Mucosa of stomach (tissue), 1 donor: ENCODE results near the gene FAT1.
A peak's percentile ranks its signal among the peaks of the same experiment; 100 is the strongest.
"Not testable (repeated sequence)": the region's sequence is repeated elsewhere in the genome, so short reads cannot be mapped to it uniquely, and the experiment has no call there.

Source experiments
- H3K27me3 ChIP-seq: one replicate; pipeline ENCODE4 v1.7.0; 2013; ENCODE audit warnings: mild to moderate bottlenecking, low read length; ENCODE audit not compliant: control insufficient read depth, insufficient read depth
- H3K36me3 ChIP-seq: one replicate; pipeline ENCODE4 v1.7.0; 2013; ENCODE audit warnings: low read length; ENCODE audit not compliant: control insufficient read depth, insufficient read depth
- H3K4me1 ChIP-seq: one replicate; pipeline ENCODE4 v1.7.0; 2013; ENCODE audit warnings: mild to moderate bottlenecking, low read length; ENCODE audit not compliant: control insufficient read depth, insufficient read depth
- H3K4me3 ChIP-seq: one replicate; pipeline ENCODE4 v1.7.0; 2013; ENCODE audit warnings: low read length
- H3K9ac ChIP-seq: one replicate; pipeline ENCODE4 v1.7.0; 2013; ENCODE audit warnings: mild to moderate bottlenecking, low read length, moderate library complexity
- H3K9me3 ChIP-seq: one replicate; pipeline ENCODE4 v1.7.0; 2013; ENCODE audit warnings: mild to moderate bottlenecking, low read length, moderate library complexity; ENCODE audit not compliant: control insufficient read depth
- donor health status: Pancreatic carcinoma.

Gene FAT1

DNA sequence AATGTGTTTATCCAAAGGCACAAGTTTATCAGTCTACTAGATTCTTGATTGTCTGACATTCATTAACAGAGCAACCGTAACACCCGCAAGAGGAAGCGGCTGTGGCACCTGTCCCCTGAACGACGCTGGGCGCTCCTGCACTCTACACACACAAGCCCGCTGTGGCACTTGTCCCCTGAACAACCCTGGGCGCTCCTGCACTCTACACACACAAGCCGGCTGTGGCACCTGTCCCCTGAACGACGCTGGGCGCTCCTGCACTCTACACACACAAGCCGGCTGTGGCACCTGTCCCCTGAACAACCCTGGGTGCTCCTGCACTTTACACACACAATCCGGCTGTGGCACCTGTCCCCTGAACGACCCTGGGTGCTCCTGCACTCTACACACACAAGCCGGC is 64.2 kb downstream of the FAT1 start:
- H3K9me3 ChIP-seq, H3K9ac ChIP-seq, H3K27me3 ChIP-seq, H3K4me3 ChIP-seq, H3K36me3 ChIP-seq, H3K4me1 ChIP-seq: not testable (repeated sequence)

DNA sequence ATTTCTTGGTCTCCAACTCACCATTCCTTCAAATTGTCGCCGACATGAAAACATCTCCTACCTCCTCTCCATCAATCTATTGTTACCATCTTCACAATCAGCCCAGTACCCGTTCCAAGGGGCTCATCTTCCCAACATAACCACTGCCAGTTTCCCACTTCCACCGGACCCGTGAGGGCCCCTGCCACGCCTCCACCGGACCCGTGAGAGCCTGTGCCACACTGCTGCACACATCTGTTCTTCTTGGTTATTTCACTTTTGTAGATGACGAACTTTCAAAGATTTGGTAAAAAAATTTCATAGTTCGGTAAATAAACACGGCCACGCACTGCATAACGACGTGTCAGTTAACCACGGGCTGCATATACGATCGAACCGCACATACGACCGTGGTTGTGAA is 65.0 kb downstream of the FAT1 start:
- Histone ChIP-seq H3K36me3 (peaks cover 6% of the 10 kb centered on the region), H3K9me3 (no peaks in the 10 kb centered on the region), H3K27me3 (no peaks in the 10 kb centered on the region), H3K9ac (no peak overlapping the region), H3K4me3 (no peak overlapping the region), H3K4me1 (peaks cover 11% of the 10 kb centered on the region)

DNA sequence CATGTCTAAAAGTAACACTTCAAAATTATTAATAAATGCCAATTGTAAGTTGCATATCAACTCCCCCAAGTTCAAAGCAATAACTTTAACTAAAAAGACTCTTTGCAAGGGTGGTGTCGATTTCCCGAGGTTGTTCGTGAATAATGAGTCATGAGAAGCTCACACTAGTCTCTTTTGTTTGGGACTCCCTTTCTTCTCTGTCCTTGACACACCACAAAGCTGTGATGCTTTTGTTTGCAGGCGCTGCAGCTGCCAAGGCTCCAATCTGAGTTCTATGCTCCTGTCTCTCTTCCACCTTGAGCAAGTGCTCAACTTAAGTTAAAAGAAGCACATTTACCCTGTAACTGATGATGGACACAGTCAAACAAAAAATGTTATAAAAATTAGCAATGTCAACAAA is 65.9 kb downstream of the FAT1 start:
- no peaks in the 10 kb centered on the region for H3K27me3 ChIP-seq
- no peaks in the 10 kb centered on the region for H3K9me3 ChIP-seq
- no peak overlapping the region for H3K4me3 ChIP-seq
- peaks cover 11% of the 10 kb centered on the region for H3K4me1 ChIP-seq
- H3K9ac ChIP-seq, result no peak overlapping the region
- peaks cover 6% of the 10 kb centered on the region for H3K36me3 ChIP-seq

DNA sequence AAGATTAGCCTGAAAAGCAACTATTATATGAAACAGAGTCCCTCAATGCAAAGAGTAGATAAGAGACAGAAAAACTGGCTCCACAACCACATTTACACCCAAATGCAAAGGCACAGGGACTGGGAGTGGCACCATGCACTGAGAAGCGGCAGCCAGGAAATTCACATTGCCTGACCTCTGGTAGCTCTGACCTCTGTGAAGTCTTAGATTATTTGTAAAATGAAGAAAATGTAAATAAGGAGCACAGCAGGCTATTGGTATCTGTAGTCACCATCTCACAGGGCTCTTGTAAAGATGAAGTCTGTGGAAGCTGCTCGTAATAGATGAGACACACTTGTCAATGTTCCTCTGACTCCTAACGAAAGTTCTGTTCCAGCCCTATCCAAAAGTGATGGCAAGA is 69.7 kb downstream of the FAT1 start:
- no peaks in the 10 kb centered on the region for H3K9me3 ChIP-seq
- no peaks in the 10 kb centered on the region for H3K27me3 ChIP-seq
- no peak overlapping the region for H3K9ac ChIP-seq
- peaks cover 24% of the 10 kb centered on the region for H3K4me1 ChIP-seq
- no peak overlapping the region for H3K4me3 ChIP-seq
- no peaks in the 10 kb centered on the region for H3K36me3 ChIP-seq

DNA sequence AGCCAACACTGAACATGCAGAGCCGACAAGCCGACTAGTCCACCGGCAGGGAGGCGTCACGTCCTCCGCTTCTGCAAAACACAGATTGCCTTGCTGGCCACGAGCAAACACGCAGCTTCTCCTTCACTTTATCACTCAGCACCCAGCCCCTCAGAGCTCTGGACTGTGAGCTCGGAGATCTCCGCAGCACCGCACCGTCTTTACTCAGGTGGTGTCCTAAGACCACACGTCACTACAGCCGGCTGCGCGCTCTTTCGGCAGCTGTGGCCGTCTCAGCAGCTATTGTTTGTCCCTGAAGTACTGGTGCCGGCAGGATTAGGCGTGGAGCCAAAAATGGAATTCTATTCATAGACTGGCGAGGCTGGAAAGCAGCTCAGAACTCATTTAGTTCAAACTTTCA is 72.0 kb downstream of the FAT1 start:
- no peaks in the 10 kb centered on the region for H3K36me3 ChIP-seq
- H3K27me3 ChIP-seq, result no peaks in the 10 kb centered on the region
- no peaks in the 10 kb centered on the region for H3K9me3 ChIP-seq
- no peak overlapping the region for H3K9ac ChIP-seq
- peaks cover 18% of the 10 kb centered on the region for H3K4me1 ChIP-seq
- peak overlapping the region; percentile 26 for H3K4me3 ChIP-seq

DNA sequence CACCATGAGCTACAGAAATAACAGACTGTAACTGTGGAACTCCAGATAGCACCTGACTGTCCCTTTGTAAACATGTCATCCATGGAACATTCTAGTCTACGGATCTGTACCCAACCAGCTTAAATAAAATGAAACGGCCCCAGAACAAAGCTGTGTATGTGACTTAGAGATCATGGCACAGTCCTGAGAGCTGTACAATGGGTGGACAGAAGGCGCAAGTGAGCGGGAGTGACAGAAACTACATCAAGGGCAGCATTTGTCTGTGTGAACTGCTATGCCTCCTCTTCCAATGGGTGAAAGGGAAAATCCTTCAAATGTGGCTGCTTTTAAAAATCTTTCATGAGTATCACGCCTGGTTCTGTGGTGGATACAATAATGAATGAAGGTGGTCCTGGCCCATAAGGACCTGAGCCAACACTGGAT is 72.5 kb downstream of the FAT1 start:
- H3K36me3 ChIP-seq, result no peaks in the 10 kb centered on the region
- H3K9ac ChIP-seq, result no peak overlapping the region

DNA sequence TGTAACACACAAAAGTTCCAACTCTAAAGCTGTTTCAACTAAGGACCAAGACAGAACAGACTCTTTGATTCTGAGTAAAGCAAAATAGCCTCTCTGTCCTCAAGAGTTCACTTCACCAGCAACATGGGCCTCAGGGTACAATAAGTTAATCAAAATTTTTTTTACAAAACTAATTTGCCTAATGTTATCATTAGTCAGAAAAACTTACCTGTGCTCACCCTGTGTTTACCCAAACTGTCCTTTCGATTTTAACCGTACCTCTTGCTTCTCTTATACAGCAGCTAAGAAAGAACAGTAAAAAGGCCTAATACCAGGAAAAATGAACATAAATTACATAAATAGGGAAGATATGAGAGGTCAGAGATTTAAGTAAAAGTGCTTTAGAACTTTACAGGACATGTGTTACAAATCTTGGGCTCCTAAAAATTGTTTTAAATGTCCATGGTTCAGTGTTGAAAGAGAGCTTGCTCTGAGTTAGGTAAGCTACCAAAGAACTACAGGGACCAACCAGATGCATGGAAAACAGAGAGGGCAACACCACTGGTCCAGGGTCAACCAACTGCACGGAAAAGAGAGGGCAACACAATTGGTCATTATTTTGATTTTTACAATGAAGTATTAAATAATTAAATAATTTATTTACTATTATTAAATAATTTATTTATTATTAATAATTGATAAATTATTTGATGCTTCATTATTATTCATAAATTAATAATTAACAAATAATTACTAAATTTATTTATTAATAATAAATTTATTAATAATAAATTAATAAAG is 73.1 kb downstream of the FAT1 start:
- no peaks in the 10 kb centered on the region for H3K9me3 ChIP-seq
- H3K27me3 ChIP-seq, result no peaks in the 10 kb centered on the region
- H3K9ac ChIP-seq, result no peak overlapping the region
- no peak overlapping the region for H3K4me3 ChIP-seq
- peaks cover 18% of the 10 kb centered on the region for H3K4me1 ChIP-seq
- H3K36me3 ChIP-seq, result no peaks in the 10 kb centered on the region

More for the DNA sequence above, 72.5 kb downstream of the FAT1 start:
- Histone ChIP-seq H3K27me3 (no peaks in the 10 kb centered on the region), H3K9me3 (no peaks in the 10 kb centered on the region), H3K4me1 (peaks cover 18% of the 10 kb centered on the region), H3K4me3 (peak overlapping the region; percentile 26)

DNA sequence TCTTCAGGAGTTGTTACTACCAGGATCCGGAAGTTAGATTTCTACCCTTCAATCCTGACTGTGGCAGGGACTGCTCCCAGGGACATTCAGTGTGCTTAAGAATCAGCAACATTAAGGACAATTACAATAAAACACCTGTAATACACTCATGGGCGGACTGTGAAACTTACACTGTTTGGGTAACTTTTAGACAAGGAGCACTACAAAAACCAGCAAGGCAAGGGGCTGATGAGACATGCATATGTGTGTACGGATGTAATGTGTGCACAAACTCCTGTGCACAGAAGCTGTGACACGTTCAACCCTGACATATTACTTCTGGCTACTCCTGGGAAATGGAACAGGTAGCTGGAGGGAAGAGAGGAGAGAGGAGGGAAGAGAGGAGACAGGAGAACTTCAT is 75.8 kb downstream of the FAT1 start:
- Histone ChIP-seq H3K4me3 (no peak overlapping the region), H3K4me1 (peaks cover 17% of the 10 kb centered on the region), H3K36me3 (peaks cover 4% of the 10 kb centered on the region), H3K9ac (no peak overlapping the region), H3K9me3 (no peaks in the 10 kb centered on the region), H3K27me3 (no peaks in the 10 kb centered on the region)

DNA sequence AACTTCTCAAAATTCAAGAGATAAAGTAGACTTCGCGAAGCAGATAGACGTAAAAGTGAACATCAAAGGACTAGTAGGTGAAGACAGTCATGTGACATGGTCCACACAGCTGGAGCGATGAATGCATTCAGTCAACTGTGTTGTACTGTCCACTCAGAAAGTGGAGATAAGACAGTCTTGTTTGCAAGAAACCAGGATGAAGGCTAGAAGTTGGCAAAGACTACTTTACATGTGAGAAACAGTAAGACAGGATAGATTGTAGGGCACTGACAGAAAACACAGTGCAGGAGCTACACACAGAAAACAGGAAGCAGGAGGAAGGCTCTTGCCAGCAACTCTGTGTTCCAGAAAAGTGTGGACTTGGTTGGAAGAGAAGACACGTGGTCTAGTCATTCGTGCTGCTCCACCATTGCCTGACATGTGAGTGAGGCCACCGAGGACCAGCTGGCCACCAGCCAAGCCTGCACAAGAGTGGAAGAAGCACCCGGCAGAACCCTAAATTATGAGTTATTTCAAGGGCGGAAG is 78.9 kb downstream of the FAT1 start:
- H3K4me3 ChIP-seq, result no peak overlapping the region
- no peak overlapping the region for H3K9ac ChIP-seq
- peaks cover 13% of the 10 kb centered on the region for H3K36me3 ChIP-seq
- no peaks in the 10 kb centered on the region for H3K27me3 ChIP-seq
- H3K9me3 ChIP-seq, result no peaks in the 10 kb centered on the region
- peaks cover 4% of the 10 kb centered on the region for H3K4me1 ChIP-seq

DNA sequence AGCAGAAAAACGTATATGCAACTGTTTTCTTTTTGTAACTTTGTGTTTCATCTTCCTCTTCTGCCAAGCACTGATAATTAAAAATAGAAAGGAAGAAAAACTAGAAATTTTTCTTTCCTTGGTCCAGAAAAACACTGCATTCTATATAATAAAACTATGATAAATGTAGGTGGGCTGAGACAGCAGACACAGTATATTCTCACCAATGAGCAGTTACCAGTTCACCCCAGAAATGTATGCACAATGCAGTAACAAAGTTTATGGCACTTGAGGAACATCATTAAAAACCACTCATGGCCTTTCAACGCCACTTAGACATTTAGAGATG is 79.4 kb downstream of the FAT1 start:
- Histone ChIP-seq H3K9ac (no peak overlapping the region), H3K27me3 (no peaks in the 10 kb centered on the region), H3K9me3 (no peaks in the 10 kb centered on the region), H3K4me3 (no peak overlapping the region), H3K4me1 (peaks cover 4% of the 10 kb centered on the region), H3K36me3 (peaks cover 13% of the 10 kb centered on the region)

DNA sequence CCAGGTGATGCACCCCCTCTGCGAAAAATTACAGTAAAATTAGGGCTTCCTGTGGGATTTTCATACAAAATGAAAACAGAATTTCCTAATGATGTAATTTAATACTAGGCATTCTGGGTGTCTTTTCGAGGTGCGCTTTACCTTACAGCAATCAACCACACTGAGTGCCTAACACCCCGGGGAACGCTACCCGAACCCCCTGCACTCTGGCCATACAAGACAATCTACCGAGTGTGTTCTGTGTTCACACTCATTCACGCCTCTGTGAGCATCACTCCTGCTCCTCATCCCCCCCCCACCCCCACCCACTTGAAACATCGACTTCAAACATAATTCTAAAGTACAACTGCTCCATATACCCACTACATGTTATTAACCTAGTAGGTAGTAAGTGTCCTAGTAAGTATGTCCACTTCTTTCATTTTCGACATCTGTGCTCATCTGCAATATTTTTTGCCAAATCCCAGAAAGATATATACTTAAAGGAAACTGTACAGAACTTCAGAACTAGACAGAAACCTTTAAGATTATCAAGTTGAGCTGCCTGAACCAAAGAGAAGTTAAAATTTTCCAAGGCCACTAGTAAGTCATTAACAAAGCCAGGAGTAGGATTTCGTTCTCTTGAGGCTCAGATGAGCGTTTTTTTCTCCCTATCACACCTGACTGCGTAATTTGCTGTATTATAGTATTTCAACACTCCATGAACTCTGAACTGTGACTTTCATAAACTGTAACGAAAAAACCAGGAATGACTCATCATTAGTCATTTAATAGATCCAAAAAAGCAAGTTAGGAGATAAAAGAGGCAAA is 80.0 kb downstream of the FAT1 start:
- Histone ChIP-seq H3K9me3 (no peaks in the 10 kb centered on the region), H3K27me3 (no peaks in the 10 kb centered on the region), H3K4me3 (no peak overlapping the region), H3K4me1 (peaks cover 4% of the 10 kb centered on the region), H3K36me3 (peaks cover 13% of the 10 kb centered on the region), H3K9ac (no peak overlapping the region)

DNA sequence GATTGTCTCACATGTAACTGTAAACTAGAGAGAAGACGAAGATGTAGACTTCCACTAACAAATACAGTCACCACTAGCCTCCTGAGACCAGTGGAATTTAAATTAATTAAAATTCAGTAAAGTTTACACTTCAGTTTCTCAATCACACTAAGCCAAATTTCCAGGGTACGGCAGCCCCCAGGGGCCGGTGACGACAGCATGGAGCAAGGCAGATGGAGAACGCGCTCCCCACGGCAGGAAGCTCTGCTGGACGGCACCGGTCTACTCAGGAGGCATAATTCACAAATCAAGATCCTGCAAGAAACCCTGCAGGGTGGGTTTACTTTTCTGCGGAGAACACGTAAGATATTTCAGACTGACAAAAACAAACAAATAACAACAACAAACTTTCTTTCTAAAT is 80.7 kb downstream of the FAT1 start:
- peaks cover 4% of the 10 kb centered on the region for H3K4me1 ChIP-seq
- H3K4me3 ChIP-seq, result no peak overlapping the region
- H3K9me3 ChIP-seq, result no peaks in the 10 kb centered on the region
- no peaks in the 10 kb centered on the region for H3K27me3 ChIP-seq
- peaks cover 13% of the 10 kb centered on the region for H3K36me3 ChIP-seq
- no peak overlapping the region for H3K9ac ChIP-seq
